Spleen (tissue), 7 donors: ENCODE results near the gene ZSCAN20.

Source experiments
- CTCF ChIP-seq, 11 experiments: fragments of 200-600 bp in 7 of 11; fragments of 450-650 bp in 4 of 11; sonication (generic) in 4 of 11; IDR thresholded peaks in 8 of 11; conservative IDR thresholded peaks in 3 of 11; 1 replicate in 7 of 11; 2 replicates in 4 of 11; pipeline versions ENCODE4 v1.4.0 to v1.8.0; 2016 to 2021; ENCODE audit warnings: antibody characterized with exemption in 11 of 11, inconsistent platforms in 4 of 11, mild to moderate bottlenecking in 1 of 11
- POLR2A ChIP-seq, 3 donors: fragments of 450-650 bp; IDR thresholded peaks; one replicate each; pipeline ENCODE4 v1.5.1; 2017; ENCODE audit warnings: antibody characterized with exemption in 3 of 3, mild to moderate bottlenecking in 1 of 3
- POLR2AphosphoS5 ChIP-seq, 3 donors: sonication (generic); formaldehyde crosslinking; IDR thresholded peaks; one replicate each; pipeline ENCODE4 v1.5.1; 2017; ENCODE audit warnings: antibody characterized with exemption in 3 of 3
- donor health status: DM: no; HTN: no; CAD: no; lungs with moderate emphysema.
- donor health status: DM: no; HTN: no; CAD: no.
- donor health status: DM: no; HTN: no; CAD: no.

- TF ChIP-seq POLR2A (IDR thresholded peaks at IDR 0.05) (no peak), CTCF (IDR thresholded peaks at IDR 0.05 in 8 of 11, conservative IDR thresholded peaks at IDR 0.05 in 3 of 11) (no peak), POLR2AphosphoS5 (IDR thresholded peaks at IDR 0.05) (no peak)
These were observed 16.0 kb upstream of the ZSCAN20 start for GRCh38 chr1:33456502-33456886.
